D341Med (cell line): ENCODE measurements around the gene SBF2.
"Not testable (repeated sequence)": the region's sequence is repeated elsewhere in the genome, so short reads cannot be mapped to it uniquely, and the experiment has no call there.

Experiments used
- DNase-seq: peaks from one replicate; pipeline ENCODE4 v3.0.0; 2012; ENCODE audit warnings: low spot score

SBF2 gene

GRCh38 chr11:10267821-10268220 lies 26.2 kb downstream of the SBF2 start:
- DNase-seq, result no peak

- DNase-seq, result no peak
Measured at GRCh38 chr11:10265936-10266335, 28.1 kb downstream of the SBF2 start.

GRCh38 chr11:10264716-10265115 lies 29.3 kb downstream of the SBF2 start:
- not testable (repeated sequence) for DNase-seq

GRCh38 chr11:10263929-10264328 lies 30.1 kb downstream of the SBF2 start:
- DNase-seq, result no peak

GRCh38 chr11:10261821-10262220 lies 32.2 kb downstream of the SBF2 start:
- no peak for DNase-seq

GRCh38 chr11:10257478-10257877 lies 36.5 kb downstream of the SBF2 start:
- DNase-seq, result no peak

GRCh38 chr11:10255388-10256125 lies 38.5 kb downstream of the SBF2 start:
- DNase-seq, result no peak

GRCh38 chr11:10249448-10250131 lies 44.4 kb downstream of the SBF2 start:
- DNase-seq, result not testable (repeated sequence)

- DNase-seq, result no peak
Measured at GRCh38 chr11:10247011-10247410, 47.0 kb downstream of the SBF2 start.

- DNase-seq, result no peak
Measured at GRCh38 chr11:10243896-10244575, 50.0 kb downstream of the SBF2 start.

- DNase-seq, result no peak
Measured at GRCh38 chr11:10236840-10237239, 57.2 kb downstream of the SBF2 start.

- no peak for DNase-seq
Measured at GRCh38 chr11:10233581-10233980, 60.4 kb downstream of the SBF2 start.

- no peak for DNase-seq
Measured at GRCh38 chr11:10232756-10233155, 61.3 kb downstream of the SBF2 start.

- not testable (repeated sequence) for DNase-seq
Measured at GRCh38 chr11:10231803-10232202, 62.2 kb downstream of the SBF2 start.

GRCh38 chr11:10225553-10225952 lies 68.5 kb downstream of the SBF2 start:
- no peak for DNase-seq

- no peak for DNase-seq
Measured at GRCh38 chr11:10222399-10222798, 71.6 kb downstream of the SBF2 start.

GRCh38 chr11:10221342-10221741 lies 72.7 kb downstream of the SBF2 start:
- no peak for DNase-seq

GRCh38 chr11:10211470-10211869 lies 82.5 kb downstream of the SBF2 start:
- no peak for DNase-seq

GRCh38 chr11:10209326-10209725 lies 84.7 kb downstream of the SBF2 start:
- DNase-seq, result no peak

GRCh38 chr11:10208131-10208575 lies 85.9 kb downstream of the SBF2 start:
- DNase-seq, result peak; percentile 46

- DNase-seq, result no peak
Measured at GRCh38 chr11:10205928-10206327, 88.1 kb downstream of the SBF2 start.

GRCh38 chr11:10204021-10204420 lies 90.0 kb downstream of the SBF2 start:
- DNase-seq, result no peak

GRCh38 chr11:10201343-10201742 lies 92.7 kb downstream of the SBF2 start:
- no peak for DNase-seq
